Neural cell (in vitro differentiated cells): Measurements from ENCODE around the gene RC3H1. TPM values are rescaled to one million over a fixed set of nuclear protein-coding genes. Genes with fewer than 3 reads are reported as not detected.
"Not testable (repeated sequence)": the region's sequence is repeated elsewhere in the genome, so short reads cannot be mapped to it uniquely, and the experiment has no call there.

Experiments
- H2AFZ ChIP-seq: fragments of 200-600, 300-800 bp; sonication (generic), shearing (Covaris generic); 2 replicates; pipeline ENCODE4 v1.6.0; 2014; ENCODE audit warnings: low read depth, mild to moderate bottlenecking, antibody characterized with exemption, low read length, moderate library complexity
- H3F3A ChIP-seq: fragments of 200-600 bp; shearing (Covaris generic); 2 replicates; pipeline ENCODE4 v1.6.1; 2016; ENCODE audit warnings: mild to moderate bottlenecking, moderate library complexity, mixed read lengths, antibody characterized with exemption, low read length; ENCODE audit not compliant: insufficient read depth, poor library complexity, severe bottlenecking
- H3K27ac ChIP-seq: fragments of 200-600, 300-800 bp; sonication (generic), shearing (Covaris generic); 2 replicates; pipeline ENCODE4 v1.5.1; 2014; ENCODE audit warnings: mild to moderate bottlenecking, low read length, moderate library complexity
- H3K27me3 ChIP-seq: fragments of 300-800, 200-600 bp; sonication (generic), shearing (Covaris generic); 2 replicates; pipeline ENCODE4 v1.6.0; 2014; ENCODE audit warnings: mild to moderate bottlenecking, low read depth, low read length, moderate library complexity; ENCODE audit not compliant: insufficient read depth
- H3K36me3 ChIP-seq: fragments of 300-800, 200-600 bp; sonication (generic), shearing (Covaris generic); 2 replicates; pipeline ENCODE4 v1.5.1; 2014; ENCODE audit warnings: mild to moderate bottlenecking, antibody characterized with exemption, low read length, moderate library complexity; ENCODE audit not compliant: insufficient read depth
- H3K4me2 ChIP-seq: fragments of 300-800, 200-600 bp; sonication (generic), shearing (Covaris generic); 2 replicates; pipeline ENCODE4 v1.6.0; 2014; ENCODE audit warnings: mild to moderate bottlenecking, low read length
- H3K4me3 ChIP-seq: fragments of 300-800, 200-600 bp; sonication (generic), shearing (Covaris generic); 2 replicates; pipeline ENCODE4 v1.5.1; 2014; ENCODE audit warnings: mild to moderate bottlenecking, low read length, moderate library complexity
- H3K79me2 ChIP-seq: fragments of 200-600 bp; shearing (Covaris generic); replicated peaks from 2 replicates; pipeline ENCODE4 v1.6.0; 2014; ENCODE audit warnings: mild to moderate bottlenecking, low read length, moderate library complexity; ENCODE audit not compliant: insufficient read depth
- H3K9ac ChIP-seq: fragments of 300-800, 200-600 bp; sonication (generic), shearing (Covaris generic); 2 replicates; pipeline ENCODE4 v1.6.1; 2016; ENCODE audit warnings: mild to moderate bottlenecking, low read length, mixed read lengths
- H3K9me2 ChIP-seq: fragments of 200-600 bp; shearing (Covaris generic); 2 replicates; pipeline ENCODE4 v1.6.1; 2016; ENCODE audit warnings: mild to moderate bottlenecking, low read length, mixed read lengths; ENCODE audit not compliant: insufficient read depth
- H3K9me3 ChIP-seq: fragments of 200-600, 300-800 bp; sonication (generic), shearing (Covaris generic); 2 replicates; pipeline ENCODE4 v1.6.1; 2016; ENCODE audit warnings: mild to moderate bottlenecking, mixed run types, low read length, moderate library complexity, mixed read lengths
- H4K20me1 ChIP-seq: fragments of 200-600 bp; shearing (Covaris generic); 2 replicates; pipeline ENCODE4 v1.6.1; 2016; ENCODE audit warnings: mild to moderate bottlenecking, mixed run types; ENCODE audit not compliant: insufficient read depth
- EP300 ChIP-seq: fragments of 450-650 bp; conservative IDR thresholded peaks from 2 replicates; pipeline ENCODE4 v1.6.1; 2014; ENCODE audit warnings: antibody characterized with exemption, mild to moderate bottlenecking, moderate library complexity; ENCODE audit not compliant: poor library complexity, severe bottlenecking
- EZH2 ChIP-seq: fragments of 200-600, 300-800 bp; shearing (Covaris generic), sonication (generic); IDR thresholded peaks from 2 replicates; pipeline ENCODE4 v1.6.1; 2014; ENCODE audit warnings: antibody characterized with exemption, low read length, borderline replicate concordance, mild to moderate bottlenecking; ENCODE audit not compliant: insufficient read depth, poor library complexity, severe bottlenecking
- MXI1 ChIP-seq: fragments of 450-650 bp; conservative IDR thresholded peaks from 2 replicates; pipeline ENCODE4 v1.6.1; 2014; ENCODE audit warnings: antibody characterized with exemption, mild to moderate bottlenecking; ENCODE audit not compliant: poor library complexity, severe bottlenecking
- POLR2AphosphoS5 ChIP-seq: IDR thresholded peaks from 2 replicates; pipeline ENCODE4 v1.6.1; 2012
- RAD21 ChIP-seq: fragments of 450-650 bp; conservative IDR thresholded peaks from 2 replicates; pipeline ENCODE4 v1.6.1; 2014; ENCODE audit warnings: antibody characterized with exemption, mild to moderate bottlenecking, moderate library complexity
- SMC3 ChIP-seq: fragments of 450-650 bp; conservative IDR thresholded peaks from 2 replicates; pipeline ENCODE4 v1.6.1; 2014; ENCODE audit warnings: antibody characterized with exemption, mild to moderate bottlenecking, moderate library complexity; ENCODE audit not compliant: poor library complexity
- TAF1 ChIP-seq: IDR thresholded peaks from 2 replicates; pipeline ENCODE4 v1.6.1; 2012; ENCODE audit warnings: low read depth
- polyA plus RNA-seq: library from polyadenylated mRNA; depleted of rRNA; stranded (reverse); fragments of >200 nt; gene quantifications from 2 replicates; pipeline ENCODE4 v1.2.3, GENCODE V29; 2014
- TF ChIP-seq, protein P1 (sequence below): IDR thresholded peaks from 2 replicates; pipeline ENCODE4 v1.6.1; 2012; ENCODE audit warnings: borderline replicate concordance
- TF ChIP-seq, protein P2 (sequence below): fragments of 450-650 bp; IDR thresholded peaks from 2 replicates; pipeline ENCODE4 v1.5.1; 2014; ENCODE audit warnings: antibody characterized with exemption, mild to moderate bottlenecking, moderate library complexity; ENCODE audit not compliant: poor library complexity, severe bottlenecking

RC3H1 gene
- polyA plus RNA-seq, 1 donor from 2014 or later = 12.8 TPM

DNA sequence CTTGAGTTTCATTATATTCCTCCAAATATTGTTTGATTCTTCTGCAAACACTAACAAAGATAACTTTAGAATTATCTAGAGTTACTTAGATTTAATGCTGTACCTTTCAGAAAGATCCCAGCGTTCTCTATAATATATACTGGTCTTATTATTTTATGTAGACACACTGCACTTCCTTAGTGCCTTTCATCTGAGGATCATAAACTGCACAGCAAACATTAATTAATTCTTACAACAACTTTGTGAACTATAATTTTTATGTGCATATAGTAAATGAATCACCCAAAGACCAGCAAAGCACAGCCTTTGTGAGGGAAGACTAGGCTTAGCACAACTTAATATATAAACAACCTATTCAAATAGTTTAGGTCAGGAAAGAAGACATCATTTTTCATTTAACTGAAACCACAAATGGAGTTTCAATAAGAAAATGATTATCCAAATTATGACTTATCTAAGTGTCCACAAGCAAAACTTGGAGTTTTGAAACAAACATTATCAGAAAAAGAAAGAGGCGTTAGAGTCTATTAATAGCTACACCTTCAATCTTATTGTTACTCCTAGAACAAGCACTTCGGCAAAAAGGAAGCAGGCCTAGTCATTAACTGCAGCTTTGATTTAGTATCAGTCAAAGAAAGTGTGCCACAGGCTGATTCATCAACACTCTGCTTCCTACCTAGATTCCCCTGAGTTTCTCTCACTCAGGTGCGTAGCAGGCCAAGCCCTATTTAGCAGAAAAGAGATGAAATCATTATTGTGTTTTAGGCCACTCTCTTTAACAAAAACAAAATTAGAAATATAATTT lies 22.5 kb upstream of the RC3H1 start:
- no peaks in the 10 kb centered on the region for H3K9me3 ChIP-seq
- no peak for TF ChIP-seq EZH2
- no peak for TF ChIP-seq MXI1
- no peak for TF ChIP-seq POLR2AphosphoS5
- no peak for TF ChIP-seq RAD21
- H2AFZ ChIP-seq = no peak overlapping the region
- no peaks in the 10 kb centered on the region for H3K27me3 ChIP-seq
- H3K36me3 ChIP-seq = no peaks in the 10 kb centered on the region
- no peak overlapping the region for H3K4me2 ChIP-seq
- H3K9ac ChIP-seq = no peak overlapping the region
- H3K27ac ChIP-seq = no peak overlapping the region
- H3F3A ChIP-seq = no peaks in the 10 kb centered on the region
- H3K9me2 ChIP-seq = no peaks in the 10 kb centered on the region
- no peaks in the 10 kb centered on the region for H4K20me1 ChIP-seq
- H3K79me2 ChIP-seq = no peaks in the 10 kb centered on the region
- H3K4me3 ChIP-seq = no peak overlapping the region

DNA sequence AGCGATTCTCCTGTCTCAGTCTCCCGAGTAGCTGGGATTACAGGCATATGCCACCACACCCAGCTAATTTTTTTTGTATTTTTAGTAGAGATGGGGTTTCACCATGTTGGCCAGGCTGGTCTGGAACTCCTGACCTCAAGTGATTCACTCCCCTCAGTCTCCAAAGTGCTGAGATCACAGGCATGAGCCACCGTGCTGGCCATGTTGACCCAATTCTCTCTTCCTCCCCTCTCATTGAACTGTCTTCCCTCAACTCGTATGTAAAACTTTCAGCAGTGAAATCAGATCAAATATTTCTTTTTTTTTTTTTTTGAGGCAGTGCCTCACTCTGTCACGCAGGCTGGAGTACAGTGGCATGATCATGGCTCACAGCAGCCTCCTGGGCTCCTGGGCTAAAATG lies 20.4 kb upstream of the RC3H1 start:
- H3F3A ChIP-seq, H2AFZ ChIP-seq, H4K20me1 ChIP-seq, H3K79me2 ChIP-seq, H3K4me3 ChIP-seq, H3K27ac ChIP-seq, H3K9ac ChIP-seq, H3K9me2 ChIP-seq, H3K36me3 ChIP-seq, H3K27me3 ChIP-seq, H3K9me3 ChIP-seq, H3K4me2 ChIP-seq: not testable (repeated sequence)

DNA sequence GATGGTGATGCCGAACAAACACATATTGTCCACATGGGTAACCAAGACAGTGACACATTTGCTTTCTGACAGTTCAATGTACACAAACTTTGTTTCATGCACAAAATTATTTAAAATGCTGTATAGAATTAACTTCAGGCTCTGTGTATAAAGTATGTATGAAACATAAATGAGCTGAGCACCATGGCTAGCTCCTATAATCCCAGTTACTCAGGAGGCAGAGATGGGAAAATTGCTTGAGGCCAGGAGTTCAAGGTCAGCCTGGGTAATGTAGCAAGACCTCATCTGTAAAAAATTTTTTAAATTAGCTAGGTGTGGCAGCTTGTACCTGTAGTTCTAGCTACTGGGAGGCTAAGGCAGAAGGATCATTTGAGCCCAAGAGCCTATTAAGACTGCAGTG lies 19.2 kb upstream of the RC3H1 start:
- Histone ChIP-seq H3K79me2 (no peaks in the 10 kb centered on the region), H3K27me3 (no peaks in the 10 kb centered on the region), H4K20me1 (no peaks in the 10 kb centered on the region), H3K36me3 (no peaks in the 10 kb centered on the region), H3K9ac (no peak overlapping the region), H3F3A (no peaks in the 10 kb centered on the region), H3K9me2 (no peaks in the 10 kb centered on the region), H3K9me3 (no peaks in the 10 kb centered on the region), H3K4me2 (no peak overlapping the region), H3K27ac (no peak overlapping the region), H3K4me3 (no peak overlapping the region), H2AFZ (no peak overlapping the region)
- TF ChIP-seq EZH2 (no peak), MXI1 (no peak), POLR2AphosphoS5 (no peak), EP300 (no peak), RAD21 (no peak), SMC3 (no peak), TAF1 (no peak)
- TF ChIP-seq, protein P1, sequence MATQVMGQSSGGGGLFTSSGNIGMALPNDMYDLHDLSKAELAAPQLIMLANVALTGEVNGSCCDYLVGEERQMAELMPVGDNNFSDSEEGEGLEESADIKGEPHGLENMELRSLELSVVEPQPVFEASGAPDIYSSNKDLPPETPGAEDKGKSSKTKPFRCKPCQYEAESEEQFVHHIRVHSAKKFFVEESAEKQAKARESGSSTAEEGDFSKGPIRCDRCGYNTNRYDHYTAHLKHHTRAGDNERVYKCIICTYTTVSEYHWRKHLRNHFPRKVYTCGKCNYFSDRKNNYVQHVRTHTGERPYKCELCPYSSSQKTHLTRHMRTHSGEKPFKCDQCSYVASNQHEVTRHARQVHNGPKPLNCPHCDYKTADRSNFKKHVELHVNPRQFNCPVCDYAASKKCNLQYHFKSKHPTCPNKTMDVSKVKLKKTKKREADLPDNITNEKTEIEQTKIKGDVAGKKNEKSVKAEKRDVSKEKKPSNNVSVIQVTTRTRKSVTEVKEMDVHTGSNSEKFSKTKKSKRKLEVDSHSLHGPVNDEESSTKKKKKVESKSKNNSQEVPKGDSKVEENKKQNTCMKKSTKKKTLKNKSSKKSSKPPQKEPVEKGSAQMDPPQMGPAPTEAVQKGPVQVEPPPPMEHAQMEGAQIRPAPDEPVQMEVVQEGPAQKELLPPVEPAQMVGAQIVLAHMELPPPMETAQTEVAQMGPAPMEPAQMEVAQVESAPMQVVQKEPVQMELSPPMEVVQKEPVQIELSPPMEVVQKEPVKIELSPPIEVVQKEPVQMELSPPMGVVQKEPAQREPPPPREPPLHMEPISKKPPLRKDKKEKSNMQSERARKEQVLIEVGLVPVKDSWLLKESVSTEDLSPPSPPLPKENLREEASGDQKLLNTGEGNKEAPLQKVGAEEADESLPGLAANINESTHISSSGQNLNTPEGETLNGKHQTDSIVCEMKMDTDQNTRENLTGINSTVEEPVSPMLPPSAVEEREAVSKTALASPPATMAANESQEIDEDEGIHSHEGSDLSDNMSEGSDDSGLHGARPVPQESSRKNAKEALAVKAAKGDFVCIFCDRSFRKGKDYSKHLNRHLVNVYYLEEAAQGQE = no peak
- TF ChIP-seq, protein P2, sequence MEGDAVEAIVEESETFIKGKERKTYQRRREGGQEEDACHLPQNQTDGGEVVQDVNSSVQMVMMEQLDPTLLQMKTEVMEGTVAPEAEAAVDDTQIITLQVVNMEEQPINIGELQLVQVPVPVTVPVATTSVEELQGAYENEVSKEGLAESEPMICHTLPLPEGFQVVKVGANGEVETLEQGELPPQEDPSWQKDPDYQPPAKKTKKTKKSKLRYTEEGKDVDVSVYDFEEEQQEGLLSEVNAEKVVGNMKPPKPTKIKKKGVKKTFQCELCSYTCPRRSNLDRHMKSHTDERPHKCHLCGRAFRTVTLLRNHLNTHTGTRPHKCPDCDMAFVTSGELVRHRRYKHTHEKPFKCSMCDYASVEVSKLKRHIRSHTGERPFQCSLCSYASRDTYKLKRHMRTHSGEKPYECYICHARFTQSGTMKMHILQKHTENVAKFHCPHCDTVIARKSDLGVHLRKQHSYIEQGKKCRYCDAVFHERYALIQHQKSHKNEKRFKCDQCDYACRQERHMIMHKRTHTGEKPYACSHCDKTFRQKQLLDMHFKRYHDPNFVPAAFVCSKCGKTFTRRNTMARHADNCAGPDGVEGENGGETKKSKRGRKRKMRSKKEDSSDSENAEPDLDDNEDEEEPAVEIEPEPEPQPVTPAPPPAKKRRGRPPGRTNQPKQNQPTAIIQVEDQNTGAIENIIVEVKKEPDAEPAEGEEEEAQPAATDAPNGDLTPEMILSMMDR = no peak
